GM08714 (cell line): ENCODE measurements around the gene TMEM120B.

ENCODE experiments used
- H3K4me3 ChIP-seq: fragments of 200-500 bp; sonication (Bioruptor generic); 2 replicates; pipeline ENCODE4 v1.5.1; 2014; ENCODE audit warnings: mild to moderate bottlenecking, low read length, inconsistent platforms
- ZNF274 ChIP-seq: IDR thresholded peaks from 2 replicates; pipeline ENCODE4 v1.6.1; 2012; ENCODE audit warnings: mild to moderate bottlenecking, low read depth, low read length

Gene TMEM120B

DNA sequence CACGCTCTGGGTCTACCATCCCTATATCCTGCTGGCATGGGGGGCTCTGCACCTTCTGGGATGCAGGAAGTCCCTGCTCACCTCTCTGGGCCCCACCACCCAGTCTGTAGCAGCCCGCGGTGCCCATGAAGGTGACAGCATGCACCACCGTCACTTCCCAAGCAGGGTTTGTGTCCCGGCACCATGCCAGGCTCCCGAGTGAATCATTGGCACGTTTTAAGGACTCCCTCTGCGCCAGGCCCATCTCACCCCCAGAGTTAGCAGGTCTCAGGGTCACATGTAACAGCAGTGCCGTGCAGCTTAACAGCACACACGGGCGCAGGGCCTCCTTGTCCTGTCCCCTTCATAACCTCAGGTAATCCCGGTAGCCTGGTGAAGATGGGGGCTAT lies 111.2 kb downstream of the TMEM120B start:
- TF ChIP-seq ZNF274, result no peak
- no peak overlapping the region for H3K4me3 ChIP-seq

DNA sequence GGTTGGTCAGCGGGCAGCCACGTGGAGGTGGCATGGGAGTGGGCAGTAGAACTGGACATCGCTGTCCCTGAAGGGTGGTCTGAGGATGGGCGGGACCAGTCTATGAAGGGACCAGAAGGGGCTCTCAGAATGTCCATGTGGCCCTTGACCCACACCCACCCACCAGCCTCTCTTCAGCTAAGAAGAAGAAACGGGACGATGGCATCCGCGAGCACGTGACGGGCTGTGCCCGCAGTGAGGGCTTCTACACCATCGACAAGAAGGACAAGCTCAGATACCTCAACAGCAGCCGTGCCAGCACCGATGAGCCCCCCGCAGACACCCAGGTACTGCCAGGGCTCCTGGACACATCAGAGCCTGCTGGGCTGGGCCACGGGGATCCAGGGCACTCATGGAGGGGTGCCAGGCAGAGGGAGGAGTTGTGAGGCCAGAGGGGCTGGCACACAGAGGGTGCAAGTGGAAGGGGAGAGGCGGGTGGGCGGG lies 112.5 kb downstream of the TMEM120B start:
- H3K4me3 ChIP-seq, result no peak overlapping the region
- TF ChIP-seq ZNF274, result no peak

DNA sequence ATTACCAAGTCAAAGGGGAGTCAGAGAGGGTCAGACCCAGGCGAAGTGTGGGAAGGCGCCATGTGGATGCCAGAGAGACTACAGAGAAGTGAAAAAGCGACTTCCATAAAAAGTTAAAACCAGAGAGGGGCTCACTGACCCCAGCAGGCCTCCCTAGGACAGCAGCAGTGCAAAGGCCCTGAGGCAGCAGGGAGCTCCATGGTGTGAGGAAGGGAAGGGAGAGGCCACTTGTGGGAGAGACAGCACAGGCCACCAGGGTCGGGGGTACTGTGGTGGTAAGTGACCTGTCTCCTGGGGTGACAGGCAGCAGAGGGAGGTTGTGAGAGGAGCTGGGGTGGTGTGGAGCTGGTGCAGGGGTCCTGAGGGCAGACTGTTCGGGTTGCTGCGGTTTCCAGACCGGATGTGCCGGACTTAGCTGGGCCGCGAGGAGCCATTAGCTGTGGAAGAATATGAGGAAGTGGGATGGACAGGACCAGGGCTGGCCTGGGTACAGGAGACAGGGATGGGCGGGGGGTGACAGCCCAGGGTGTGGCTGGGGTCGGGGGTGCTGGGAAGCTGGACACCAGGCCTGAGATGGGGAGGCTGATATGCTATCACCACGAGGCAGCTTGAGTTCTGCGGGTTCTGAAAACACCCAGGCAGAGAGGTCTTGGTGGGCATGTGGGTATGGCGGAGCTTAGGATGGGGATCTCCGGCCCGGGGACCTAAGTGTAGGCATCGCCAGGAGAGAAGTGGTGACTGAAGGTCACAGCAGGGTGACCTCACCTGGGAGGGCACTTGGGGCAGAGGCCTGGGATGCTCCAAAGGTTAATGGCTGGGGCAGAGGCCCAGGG lies 114.0 kb downstream of the TMEM120B start:
- TF ChIP-seq ZNF274, result no peak
- no peak overlapping the region for H3K4me3 ChIP-seq

DNA sequence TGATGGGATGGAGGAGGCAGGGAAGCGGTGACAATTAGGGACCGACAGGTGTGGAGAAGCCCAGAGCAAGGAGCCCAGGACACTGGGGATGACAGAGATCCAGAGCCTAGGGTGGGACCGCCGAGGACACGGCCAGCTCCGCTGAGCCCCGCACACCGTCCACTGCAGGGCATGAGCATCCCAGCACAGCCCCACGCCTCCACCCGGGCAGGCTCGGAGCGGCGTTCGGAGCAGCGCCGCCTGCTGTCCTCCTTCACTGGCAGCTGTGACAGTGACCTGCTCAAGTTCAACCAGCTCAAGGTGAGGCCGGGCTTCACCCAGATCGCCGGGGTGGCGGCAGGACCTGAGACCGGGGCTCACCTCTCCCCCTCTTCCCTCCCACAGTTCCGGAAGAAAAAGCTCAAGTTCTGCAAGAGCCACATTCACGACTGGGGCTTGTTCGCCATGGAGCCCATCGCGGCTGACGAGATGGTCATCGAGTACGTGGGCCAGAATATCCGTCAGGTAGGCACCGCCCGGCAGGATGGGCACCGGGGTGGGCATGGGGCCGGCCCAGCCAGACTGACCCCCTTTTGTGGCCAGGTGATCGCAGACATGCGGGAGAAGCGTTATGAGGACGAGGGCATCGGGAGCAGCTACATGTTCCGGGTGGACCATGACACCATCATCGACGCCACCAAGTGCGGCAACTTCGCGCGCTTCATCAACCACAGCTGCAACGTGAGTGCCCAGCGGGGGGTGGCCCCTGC lies 115.0 kb downstream of the TMEM120B start:
- no peak for TF ChIP-seq ZNF274
- no peak overlapping the region for H3K4me3 ChIP-seq

DNA sequence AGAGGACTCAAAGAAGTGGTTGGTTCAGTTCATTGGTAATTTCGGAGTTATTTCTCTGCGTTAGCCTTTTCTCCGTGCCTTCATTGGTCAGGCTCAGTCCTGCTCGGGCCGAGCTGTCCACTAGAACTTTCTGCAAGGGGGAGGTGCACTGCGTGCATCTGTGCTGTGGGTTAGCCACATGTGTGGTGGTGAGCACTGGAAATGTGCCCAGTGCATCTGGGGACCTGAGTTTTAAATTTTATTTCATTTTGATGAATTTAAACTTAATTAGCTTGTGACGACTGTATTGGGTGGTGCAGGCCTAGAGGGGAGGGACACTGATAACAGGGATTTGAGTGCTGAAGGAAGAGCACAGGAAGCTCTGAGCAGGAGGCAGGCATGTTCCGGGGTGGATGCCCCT lies 115.8 kb downstream of the TMEM120B start:
- no peak overlapping the region for H3K4me3 ChIP-seq
- no peak for TF ChIP-seq ZNF274

DNA sequence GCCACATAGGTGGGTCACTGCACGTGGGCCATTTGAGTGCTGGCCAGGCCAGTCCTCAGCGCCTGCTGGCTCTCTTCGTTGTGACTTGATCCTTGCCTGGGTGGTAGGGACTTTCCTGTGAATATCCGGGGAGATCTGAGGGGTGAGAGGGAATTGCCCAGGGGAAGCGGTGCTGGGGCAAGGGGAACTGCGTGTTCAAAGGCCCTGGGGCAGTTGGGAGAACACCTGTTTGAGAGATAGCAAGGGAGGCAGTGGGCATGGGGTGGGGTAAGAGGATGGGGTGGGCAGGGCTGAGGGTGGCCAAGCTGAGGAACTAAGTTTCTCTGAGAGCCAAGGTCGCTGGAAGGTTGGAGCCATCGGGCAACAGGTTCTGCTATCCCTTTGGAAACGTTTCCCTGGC lies 116.3 kb downstream of the TMEM120B start:
- no peak overlapping the region for H3K4me3 ChIP-seq
- no peak for TF ChIP-seq ZNF274

DNA sequence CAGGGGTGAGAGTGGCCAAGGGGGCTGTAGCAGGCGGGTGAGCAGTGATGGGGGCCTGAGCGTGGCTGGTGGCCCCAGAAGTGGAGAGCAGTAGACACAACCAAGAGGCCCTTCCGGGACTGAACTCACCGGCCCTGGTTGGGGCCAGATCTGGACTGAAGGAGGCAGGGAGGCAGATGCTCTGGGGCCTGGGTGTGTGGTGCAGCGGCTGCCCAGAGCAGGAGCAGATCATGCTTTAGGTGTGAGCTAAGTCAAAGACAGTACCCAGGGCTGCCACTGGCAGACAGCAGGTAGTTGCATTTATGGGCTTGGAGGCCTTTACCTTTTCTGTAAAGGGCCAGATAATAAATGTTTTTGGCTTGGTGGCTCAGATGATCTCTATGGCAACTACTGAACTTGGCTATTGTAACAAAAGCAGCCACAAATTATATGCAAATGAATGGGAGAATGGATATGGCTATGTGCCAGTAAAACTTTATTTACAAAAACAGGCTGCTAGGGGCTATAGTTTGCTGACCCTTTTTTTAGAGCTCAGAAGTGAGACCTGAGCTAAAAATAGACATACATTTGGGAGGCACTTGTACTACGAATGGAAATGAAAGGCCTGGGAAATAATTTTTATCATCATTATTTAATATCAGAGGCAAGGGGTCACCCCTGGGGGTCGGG lies 116.8 kb downstream of the TMEM120B start:
- no peak for TF ChIP-seq ZNF274
- no peak overlapping the region for H3K4me3 ChIP-seq

DNA sequence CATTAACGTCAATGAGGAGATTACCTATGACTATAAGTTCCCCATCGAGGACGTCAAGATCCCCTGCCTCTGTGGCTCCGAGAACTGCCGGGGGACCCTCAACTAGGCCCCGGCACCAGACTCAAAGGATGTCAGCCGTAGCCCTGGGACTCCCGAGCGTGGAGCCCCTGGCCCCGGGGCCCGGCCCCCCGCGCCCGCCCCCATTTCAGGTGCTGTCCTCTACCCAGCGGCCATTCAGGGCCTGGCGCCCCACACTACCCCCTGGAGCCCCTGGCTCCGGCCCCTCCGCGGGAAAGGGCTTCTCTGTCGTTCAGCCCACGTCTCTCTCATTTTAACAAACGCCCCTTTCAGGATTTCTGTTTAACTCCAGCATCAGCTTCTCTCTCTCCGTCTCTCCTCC lies 117.6 kb downstream of the TMEM120B start:
- no peak overlapping the region for H3K4me3 ChIP-seq
- TF ChIP-seq ZNF274, result no peak

DNA sequence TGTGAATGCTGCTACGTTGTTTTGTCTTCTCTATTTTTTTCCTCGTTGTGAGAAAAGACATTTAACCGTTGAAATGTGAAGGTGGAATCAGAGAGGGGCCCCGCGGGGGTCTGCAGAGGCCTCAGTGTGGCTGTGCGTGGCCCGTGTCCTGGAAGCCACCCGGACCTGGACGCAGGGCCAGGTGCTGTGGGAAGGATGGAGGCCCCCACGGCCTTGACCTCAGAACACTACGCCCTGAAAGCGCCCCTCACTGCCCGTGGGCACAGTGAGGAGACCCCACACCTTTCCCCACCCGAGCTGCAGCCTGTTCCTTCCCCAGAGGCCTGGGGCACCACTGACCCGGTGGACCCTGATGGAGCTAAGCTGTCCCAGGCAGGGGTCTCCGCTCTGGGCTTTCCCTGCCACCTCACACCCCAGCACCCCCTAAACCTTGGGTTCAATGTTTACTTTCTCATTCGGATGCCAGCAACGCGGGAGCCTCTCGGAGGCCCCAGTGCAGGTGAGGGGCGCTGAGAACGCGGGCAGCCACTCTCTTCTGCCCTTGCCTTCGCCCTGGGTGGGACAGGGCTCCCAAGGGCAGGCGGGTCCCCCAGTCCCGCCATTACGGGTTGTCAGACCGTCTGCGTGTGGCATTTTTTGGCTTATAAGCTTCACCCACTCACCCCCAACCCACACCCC lies 118.2 kb downstream of the TMEM120B start:
- no peak for TF ChIP-seq ZNF274

More for the DNA sequence above, 118.2 kb downstream of the TMEM120B start:
- H3K4me3 ChIP-seq, result no peak overlapping the region
